T1000 (cell line): ENCODE measurements around the gene CBX4.
"Not testable (repeated sequence)": the region's sequence is repeated elsewhere in the genome, so short reads cannot be mapped to it uniquely, and the experiment has no call there.

ENCODE experiments used
- DNase-seq: peaks from one replicate; lab custom pipeline; 2025; ENCODE audit warnings: mixed read lengths; lab: John Stamatoyannopoulos, UW

Gene CBX4

GRCh38 chr17:79859676-79860615 is 20.7 kb upstream of the CBX4 start:
- no peak for DNase-seq

- no peak for DNase-seq
Measured at GRCh38 chr17:79857095-79857494, 17.9 kb upstream of the CBX4 start.

DNA sequence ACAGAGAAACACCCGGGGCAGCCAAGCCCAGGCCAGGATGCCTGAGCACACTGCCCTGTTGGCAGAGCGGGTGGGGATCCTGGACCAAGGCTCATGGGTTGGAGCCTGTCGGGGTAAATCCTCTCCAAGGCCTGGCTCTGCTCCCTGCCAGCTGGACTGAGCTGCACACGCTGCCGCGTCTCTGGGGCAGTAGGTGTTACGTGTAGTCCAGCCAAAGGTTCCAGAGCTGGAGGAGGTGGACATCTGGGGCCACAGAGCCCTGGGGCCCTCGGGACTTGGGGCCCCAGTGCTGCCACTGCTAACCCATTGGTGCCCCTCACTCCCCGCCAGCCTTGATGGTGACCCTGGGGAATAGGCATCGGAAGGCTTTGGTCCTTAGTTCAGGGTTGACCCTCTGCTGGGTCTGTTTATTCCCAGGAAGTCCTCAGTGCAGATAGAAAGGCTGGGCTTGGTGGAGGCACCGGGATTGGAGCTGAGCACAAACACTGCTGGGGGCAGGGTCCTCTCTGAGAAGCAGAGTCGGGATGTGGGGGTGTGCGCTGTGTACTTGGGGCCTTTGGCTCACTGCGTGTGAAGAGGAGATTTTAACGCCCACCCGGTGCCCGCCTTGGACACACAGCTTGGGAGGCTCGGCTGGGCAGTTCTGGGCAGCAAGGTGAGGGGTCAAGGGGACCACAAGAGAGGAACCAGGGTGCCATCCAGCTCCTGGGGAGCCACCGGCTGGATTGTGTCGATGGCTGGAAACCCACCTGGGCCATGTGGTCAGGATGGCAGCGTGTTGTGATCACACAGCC is 16.3 kb upstream of the CBX4 start:
- DNase-seq: no peak

- no peak for DNase-seq
Measured at GRCh38 chr17:79854080-79855060, 15.1 kb upstream of the CBX4 start.

DNA sequence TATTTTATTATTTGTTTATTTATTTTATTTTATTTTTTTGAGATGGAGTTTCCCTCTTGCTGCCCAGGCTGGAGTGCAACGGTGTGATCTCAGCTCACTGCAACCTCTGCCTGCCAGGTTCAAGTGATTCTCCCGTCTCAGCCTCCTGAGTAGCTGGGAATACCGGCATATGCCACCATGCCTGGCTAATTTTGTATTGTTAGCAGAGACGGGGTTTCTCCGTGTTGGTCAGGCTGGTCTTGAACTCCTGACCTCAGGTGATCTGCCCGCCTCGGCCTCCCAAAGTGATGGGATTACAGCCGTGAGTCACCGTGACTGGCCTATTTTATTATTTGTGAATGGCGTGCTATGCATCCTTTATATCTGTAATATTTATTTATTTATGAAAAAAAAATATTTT is 13.9 kb upstream of the CBX4 start:
- DNase-seq: not testable (repeated sequence)

- DNase-seq: no peak
Measured at GRCh38 chr17:79852748-79853147, 13.5 kb upstream of the CBX4 start.

- no peak for DNase-seq
Measured at GRCh38 chr17:79851461-79851817, 12.2 kb upstream of the CBX4 start.

- DNase-seq: peak; percentile 72
Measured at GRCh38 chr17:79850571-79851460, 11.6 kb upstream of the CBX4 start.

GRCh38 chr17:79849953-79850352 is 10.7 kb upstream of the CBX4 start:
- no peak for DNase-seq

DNA sequence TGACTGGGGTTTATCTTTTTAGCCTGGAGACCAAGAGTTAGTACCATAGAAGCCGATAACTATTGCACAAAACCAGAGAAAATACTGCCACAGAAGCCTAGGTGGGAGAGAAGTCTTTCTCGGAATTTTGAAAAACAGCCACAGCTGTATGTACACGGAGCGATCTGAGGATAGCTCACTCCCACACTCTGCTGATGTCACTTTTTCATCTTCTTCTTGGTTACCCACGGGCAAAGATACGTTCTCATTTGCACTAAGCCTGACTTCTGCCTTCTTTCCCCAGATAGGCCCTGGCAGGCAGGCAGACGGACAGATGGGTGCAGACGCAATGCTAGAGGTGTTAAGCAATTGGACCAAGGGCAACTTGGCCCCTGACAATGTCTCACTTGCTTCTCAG is 9.1 kb upstream of the CBX4 start:
- no peak for DNase-seq

DNA sequence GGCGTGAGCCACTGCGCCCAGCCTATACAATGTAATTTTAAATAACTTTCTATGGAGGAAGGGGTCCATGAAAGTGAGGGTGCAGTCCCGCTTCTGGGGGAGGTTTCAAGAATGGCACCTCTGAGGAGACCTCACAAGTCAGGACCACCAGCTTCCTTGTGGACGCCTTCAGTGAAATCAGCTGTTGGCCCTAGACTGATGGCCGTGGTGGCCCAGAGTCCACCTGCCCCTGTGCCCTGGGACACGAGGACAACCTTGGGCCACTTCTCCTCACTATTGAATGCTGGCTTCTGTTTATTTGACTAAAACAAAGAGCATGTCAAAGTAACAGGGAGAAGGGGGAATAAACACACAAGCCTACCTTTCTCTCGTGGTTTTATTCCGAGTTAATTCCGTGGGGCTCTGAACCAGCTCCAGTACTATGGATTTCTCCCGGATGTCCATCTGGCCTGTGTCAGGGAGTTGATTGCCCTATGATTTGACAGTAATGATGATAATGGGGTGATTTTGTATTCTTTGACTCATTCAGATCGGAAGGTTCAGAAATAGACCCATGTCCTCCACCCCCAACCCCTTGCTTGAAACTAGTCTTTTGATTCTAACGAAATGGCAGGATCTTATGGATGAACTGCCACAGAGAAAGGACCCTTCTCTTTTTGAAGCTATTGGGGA is 8.6 kb upstream of the CBX4 start:
- DNase-seq: no peak

DNA sequence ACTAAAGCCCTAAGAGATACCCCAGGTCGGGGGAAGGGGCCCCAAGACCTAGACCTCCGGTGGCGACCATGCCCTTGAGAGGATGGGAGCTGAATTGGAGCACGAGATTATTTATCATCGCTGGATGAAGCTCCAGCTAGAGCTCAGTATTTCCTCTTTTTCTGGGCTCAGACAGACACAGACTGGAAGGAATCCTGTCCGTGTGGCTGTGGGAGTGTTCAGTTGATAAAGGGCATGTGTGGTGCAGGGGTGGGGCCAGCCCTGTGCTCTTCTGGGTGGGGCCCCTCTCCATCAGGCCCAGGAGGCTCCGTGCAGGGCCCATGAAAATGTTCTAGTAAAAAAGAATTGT is 6.3 kb upstream of the CBX4 start:
- no peak for DNase-seq

DNA sequence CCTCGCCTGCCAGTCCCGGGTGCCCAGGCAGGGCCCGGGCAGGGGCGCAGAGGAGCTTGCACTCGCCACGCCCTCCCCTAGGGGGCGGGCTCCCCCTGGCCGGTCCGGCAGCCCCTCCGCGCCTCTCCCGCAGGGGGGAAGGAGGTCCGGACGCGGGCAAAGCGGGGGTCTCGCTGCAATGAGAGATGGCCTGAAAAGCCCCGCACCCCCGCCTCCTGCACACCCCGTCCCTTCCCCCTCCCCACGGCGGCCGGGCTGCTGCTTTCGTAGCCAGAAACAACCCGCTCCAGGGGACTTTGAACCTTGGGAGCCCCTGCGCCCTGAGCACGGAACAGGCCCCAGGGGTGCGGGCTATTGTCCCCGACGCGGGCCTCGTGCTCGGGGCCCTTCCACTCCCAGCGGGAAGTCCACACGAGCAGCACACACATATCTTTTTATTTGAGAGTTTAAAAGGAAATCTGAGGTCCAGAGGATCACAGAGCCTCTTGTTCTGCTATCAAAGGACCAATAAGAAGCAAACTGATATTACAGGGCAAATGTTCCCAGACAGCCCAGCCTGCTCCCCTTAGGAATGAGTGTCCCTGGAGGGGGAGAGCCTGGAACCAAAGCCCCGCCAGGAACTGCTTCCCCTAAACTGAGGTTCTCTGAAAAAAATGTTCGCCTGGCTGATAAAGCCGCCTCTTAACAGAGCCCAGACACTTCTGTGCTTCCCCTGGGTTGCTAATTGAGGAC is 5.8 kb upstream of the CBX4 start:
- no peak for DNase-seq

DNA sequence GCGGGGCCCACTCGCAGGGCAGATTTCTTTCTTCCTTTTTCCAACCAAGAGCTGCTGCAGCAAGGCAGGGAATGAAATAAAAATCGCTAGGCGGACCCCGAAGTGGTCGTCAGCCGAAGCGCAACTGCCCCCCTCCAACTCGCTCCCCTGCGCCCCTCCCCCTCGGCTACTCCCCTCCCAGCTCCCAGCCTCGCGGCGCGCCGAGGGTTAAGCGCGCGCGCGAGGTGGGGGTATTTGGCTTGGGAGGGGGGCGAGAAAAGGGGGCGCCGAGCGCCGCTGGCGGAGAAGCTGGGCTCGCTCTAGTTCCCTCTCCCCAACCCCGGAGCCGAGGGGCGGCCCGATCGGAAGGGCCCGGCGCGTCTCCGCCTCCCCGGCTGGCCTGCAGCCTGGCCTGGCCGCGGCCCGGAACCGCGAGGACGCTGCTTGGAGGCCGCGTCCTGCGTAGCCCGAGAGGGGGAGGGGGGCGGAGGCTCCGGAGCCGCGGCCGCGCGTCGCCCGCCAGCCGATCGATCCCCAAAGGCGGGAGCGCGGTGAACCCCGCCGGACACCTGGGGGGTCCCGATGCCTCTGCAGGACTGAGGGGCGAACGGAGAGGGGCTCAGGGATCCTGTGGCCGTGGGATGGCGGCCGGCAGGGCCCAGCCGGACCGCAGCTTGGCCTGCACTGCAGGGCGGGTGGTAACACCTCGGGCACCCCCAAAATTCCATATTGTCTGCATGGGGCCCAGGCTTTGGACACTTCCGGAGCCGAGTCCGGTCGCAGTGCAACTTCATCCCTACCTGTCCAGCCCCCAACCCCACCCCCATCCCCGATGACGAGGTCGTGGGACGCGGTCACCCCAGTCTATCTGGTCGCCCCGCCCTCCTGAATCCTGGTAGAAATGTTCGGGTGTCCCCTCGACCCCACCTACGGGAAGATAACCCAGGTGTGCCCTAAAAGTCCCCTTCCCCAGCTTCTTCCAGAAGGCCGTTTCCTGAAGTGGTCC is 4.9 kb upstream of the CBX4 start:
- no peak for DNase-seq

DNA sequence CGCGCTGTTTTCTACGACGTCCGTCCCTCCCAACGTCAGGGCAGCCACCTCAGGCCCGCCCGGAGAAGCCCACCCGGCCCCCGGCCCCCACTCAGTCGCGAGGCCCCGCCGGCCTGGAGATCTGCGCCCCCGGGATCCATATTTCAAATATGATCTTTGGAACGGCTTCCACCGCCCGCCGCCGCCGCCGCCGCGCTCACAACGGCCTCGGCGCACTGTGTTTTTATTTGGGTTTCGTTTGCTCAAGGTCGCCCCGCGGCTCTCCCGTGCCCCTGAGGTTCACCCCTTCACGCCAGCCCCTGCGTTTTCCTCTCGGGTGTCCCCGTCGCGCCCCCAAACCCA is 4.2 kb upstream of the CBX4 start:
- DNase-seq: no peak

DNA sequence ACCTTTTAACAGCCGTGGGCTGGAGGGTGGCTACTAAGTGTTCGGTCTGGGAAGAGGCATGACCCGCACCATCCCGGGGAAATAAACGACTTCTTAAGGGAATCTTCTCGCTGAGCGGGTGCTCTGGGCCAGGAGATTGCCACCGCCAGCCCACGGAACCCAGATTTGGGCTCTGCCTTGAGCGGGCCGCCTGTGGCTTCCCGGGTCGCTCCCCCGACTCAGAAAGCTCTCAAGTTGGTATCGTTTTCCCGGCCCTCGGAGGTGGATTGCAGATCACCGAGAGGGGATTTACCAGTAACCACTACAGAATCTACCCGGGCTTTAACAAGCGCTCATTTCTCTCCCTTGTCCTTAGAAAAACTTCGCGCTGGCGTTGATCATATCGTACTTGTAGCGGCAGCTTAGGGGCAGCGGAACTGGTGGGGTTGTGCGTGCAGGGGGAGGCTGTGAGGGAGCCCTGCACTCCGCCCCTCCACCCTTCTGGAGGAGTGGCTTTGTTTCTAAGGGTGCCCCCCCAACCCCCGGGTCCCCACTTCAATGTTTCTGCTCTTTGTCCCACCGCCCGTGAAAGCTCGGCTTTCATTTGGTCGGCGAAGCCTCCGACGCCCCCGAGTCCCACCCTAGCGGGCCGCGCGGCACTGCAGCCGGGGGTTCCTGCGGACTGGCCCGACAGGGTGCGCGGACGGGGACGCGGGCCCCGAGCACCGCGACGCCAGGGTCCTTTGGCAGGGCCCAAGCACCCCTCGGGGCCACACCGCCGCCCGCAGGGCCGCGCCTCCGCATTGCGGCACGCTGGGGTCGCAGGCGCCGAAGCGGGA is 3.6 kb upstream of the CBX4 start:
- no peak for DNase-seq

DNA sequence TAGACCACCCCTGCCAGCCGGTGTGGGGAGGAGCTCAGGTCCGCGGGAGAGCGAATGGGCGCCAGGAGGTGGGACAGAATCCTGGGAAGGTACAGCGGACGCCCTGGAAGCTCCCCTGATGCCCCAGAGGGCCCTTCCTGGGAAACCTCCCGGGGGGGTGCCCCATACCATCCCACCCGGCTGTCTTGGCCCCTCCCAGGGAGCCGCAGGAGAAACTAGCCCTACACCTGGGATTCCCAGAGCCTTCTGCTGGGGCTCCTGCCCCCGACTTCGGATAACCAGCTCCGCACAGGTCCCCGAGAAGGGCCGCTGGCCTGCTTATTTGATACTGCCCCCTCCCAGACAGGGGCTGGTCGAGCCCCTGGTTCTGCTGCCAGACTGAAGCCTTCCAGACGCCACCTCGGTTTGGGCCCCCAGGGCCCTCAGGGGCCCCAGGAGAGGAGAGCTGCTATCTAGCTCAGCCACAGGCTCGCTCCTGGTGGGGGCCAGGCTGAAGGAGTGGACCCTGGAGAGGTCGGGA is 3.0 kb upstream of the CBX4 start:
- DNase-seq: no peak
